HG02623 (cell line): ENCODE results near the gene CEPT1.
A peak's percentile ranks its signal among the peaks of the same experiment; 100 is the strongest.

Experiments
- ATAC-seq: cut with Tn5 transposase; IDR thresholded peaks from one replicate; pipeline ENCODE4 v1.9.1; 2021; ENCODE audit warnings: moderate library complexity; ENCODE audit not compliant: unreplicated experiment

CEPT1 gene

GRCh38 chr1:111145963-111146768 lies 6.1 kb downstream of the CEPT1 start:
- ATAC-seq: no peak

- no peak for ATAC-seq
These were observed 7.9 kb downstream of the CEPT1 start for GRCh38 chr1:111147948-111148347.

GRCh38 chr1:111148376-111148881 lies 8.4 kb downstream of the CEPT1 start:
- ATAC-seq: no peak

- ATAC-seq: no peak
These were observed 11.8 kb downstream of the CEPT1 start for GRCh38 chr1:111151838-111152237.

GRCh38 chr1:111154021-111154999 lies 14.3 kb downstream of the CEPT1 start:
- ATAC-seq: no peak

- no peak for ATAC-seq
These were observed 17.4 kb downstream of the CEPT1 start for GRCh38 chr1:111157431-111157830.

- no peak for ATAC-seq
These were observed 21.9 kb downstream of the CEPT1 start for GRCh38 chr1:111161843-111162487.

GRCh38 chr1:111162488-111162880 lies 22.5 kb downstream of the CEPT1 start:
- no peak for ATAC-seq

- ATAC-seq: no peak
These were observed 23.3 kb downstream of the CEPT1 start for GRCh38 chr1:111163363-111163762.

GRCh38 chr1:111164151-111164550 lies 24.1 kb downstream of the CEPT1 start:
- no peak for ATAC-seq

GRCh38 chr1:111172463-111172862 lies 32.4 kb downstream of the CEPT1 start:
- no peak for ATAC-seq

GRCh38 chr1:111174070-111174469 lies 34.0 kb downstream of the CEPT1 start:
- ATAC-seq: no peak

GRCh38 chr1:111175349-111175748 lies 35.3 kb downstream of the CEPT1 start:
- no peak for ATAC-seq

GRCh38 chr1:111176678-111177077 lies 36.7 kb downstream of the CEPT1 start:
- ATAC-seq: peak; percentile 55

- no peak for ATAC-seq
These were observed 40.0 kb downstream of the CEPT1 start for GRCh38 chr1:111179968-111180533.

GRCh38 chr1:111182052-111182451 lies 42.0 kb downstream of the CEPT1 start:
- ATAC-seq: no peak

- no peak for ATAC-seq
These were observed 43.5 kb downstream of the CEPT1 start for GRCh38 chr1:111183308-111184069.

GRCh38 chr1:111184663-111185062 lies 44.6 kb downstream of the CEPT1 start:
- ATAC-seq: no peak

- no peak for ATAC-seq
These were observed 51.0 kb downstream of the CEPT1 start for GRCh38 chr1:111190931-111191451.

- ATAC-seq: no peak
These were observed 51.5 kb downstream of the CEPT1 start for GRCh38 chr1:111191496-111191895.
